Measurements from ENCODE around the gene LY9. TPM values are rescaled to one million over a fixed set of nuclear protein-coding genes. Genes with fewer than 3 reads are reported as not detected.
A peak's percentile ranks its signal among the peaks of the same experiment; 100 is the strongest.

Gene LY9
- total RNA-seq, 5 donors from 2014 or later (not counting 1 experiment from before 2014, with no cell fraction given): 95.4 to 127 (median 101) TPM

GRCh38 chr1:160750608-160751007 lies 45.4 kb upstream of the LY9 start:
- no peaks in the 10 kb centered on the region for H3K27me3 ChIP-seq (replicated peaks in 1 of 2; ENCODE audit: control insufficient read depth in 2 of 2, extremely low read depth in 1 of 2, insufficient read depth in 2 of 2, low read length in 1 of 2)
- Mint-ChIP-seq H3K4me1 (peaks cover 34 to 53% (median 47%) of the 10 kb centered on the region in 3 donors), H3K36me3 (peaks cover 7% of the 10 kb centered on the region), H3K27ac (peak overlapping the region; percentile 44 to 61), H3K4me3 (no peak overlapping the region), H3K9me3 (no peaks in the 10 kb centered on the region), H3K27me3 (peaks cover 0 to 3% of the 10 kb centered on the region in 2 donors)
- DNase-seq (no peak), ATAC-seq (replicated peaks in 1 of 4) (no peak)
- H3K4me3 ChIP-seq (ENCODE audit: control insufficient read depth in 1 of 2, extremely low read depth in 1 of 2, low read length in 1 of 2): no peak overlapping the region
- CTCF ChIA-PET: interaction anchor here in 1 of 2 donors (1.1 to 1.7 kb wide), 2 partner anchors 10 to 18 kb away, joined by 3 to 6 read pairs; no protein-coding TSS in a partner anchor
- H3K27ac ChIP-seq (ENCODE audit: low read length): peak overlapping the region; percentile 82
- 60% methylated on average over 1 of the region's 2 CpGs for WGBS (ENCODE audit: insufficient coverage)
- H3K9me3 ChIP-seq: no peaks in the 10 kb centered on the region
- POLR2A ChIA-PET: interaction anchor here in 1 of 2 donors (0.6 kb wide), 1 partner anchor 68 kb away, joined by 7 read pairs; no protein-coding TSS in a partner anchor
- H3K36me3 ChIP-seq (ENCODE audit: control insufficient read depth in 2 of 2, extremely low read depth in 1 of 2, insufficient read depth in 1 of 2, low read length in 1 of 2): peaks cover 0 to 19% of the 10 kb centered on the region in 2 donors
- H3K4me1 ChIP-seq (ENCODE audit: control insufficient read depth in 1 of 2, extremely low read depth in 1 of 2, insufficient read depth in 2 of 2, low read length in 2 of 2): peaks cover 0 to 43% of the 10 kb centered on the region in 2 experiments

- 68% methylated on average over 2 of the region's 3 CpGs for WGBS (ENCODE audit: insufficient coverage)
- Mint-ChIP-seq H3K27me3 (peaks cover 0 to 3% of the 10 kb centered on the region in 2 donors), H3K27ac (peak overlapping the region in 1 of 2 donors; percentile 36), H3K4me1 (peaks cover 49 to 62% (median 54%) of the 10 kb centered on the region in 3 donors), H3K9me3 (no peaks in the 10 kb centered on the region), H3K36me3 (peaks cover 7% of the 10 kb centered on the region), H3K4me3 (no peak overlapping the region)
- Histone ChIP-seq H3K27ac (ENCODE audit: low read length) (peak overlapping the region; percentile 2), H3K27me3 (replicated peaks in 1 of 2; ENCODE audit: control insufficient read depth in 2 of 2, extremely low read depth in 1 of 2, insufficient read depth in 2 of 2, low read length in 1 of 2) (no peaks in the 10 kb centered on the region), H3K9me3 (no peaks in the 10 kb centered on the region), H3K4me1 (ENCODE audit: control insufficient read depth in 1 of 2, extremely low read depth in 1 of 2, insufficient read depth in 2 of 2, low read length in 2 of 2) (peaks cover 0 to 58% of the 10 kb centered on the region in 2 experiments), H3K4me3 (ENCODE audit: control insufficient read depth in 1 of 2, extremely low read depth in 1 of 2, low read length in 1 of 2) (no peak overlapping the region), H3K36me3 (ENCODE audit: control insufficient read depth in 2 of 2, extremely low read depth in 1 of 2, insufficient read depth in 1 of 2, low read length in 1 of 2) (peaks cover 0 to 19% of the 10 kb centered on the region in 2 donors)
- POLR2A ChIA-PET: no interaction called here
- CTCF ChIA-PET: interaction anchor here (0.5 to 0.9 kb wide), 2 partner anchors 16 to 45 kb away, joined by 3 to 6 read pairs; no protein-coding TSS in a partner anchor
- DNase-seq (no peak), ATAC-seq (replicated peaks in 1 of 4) (no peak)
Observed at GRCh38 chr1:160752406-160752805, 43.6 kb upstream of the LY9 start.

GRCh38 chr1:160752924-160753323 lies 43.0 kb upstream of the LY9 start:
- Histone ChIP-seq H3K9me3 (no peaks in the 10 kb centered on the region), H3K27me3 (replicated peaks in 1 of 2; ENCODE audit: control insufficient read depth in 2 of 2, extremely low read depth in 1 of 2, insufficient read depth in 2 of 2, low read length in 1 of 2) (no peaks in the 10 kb centered on the region), H3K27ac (ENCODE audit: low read length) (no peak overlapping the region), H3K4me3 (ENCODE audit: control insufficient read depth in 1 of 2, extremely low read depth in 1 of 2, low read length in 1 of 2) (no peak overlapping the region), H3K36me3 (ENCODE audit: control insufficient read depth in 2 of 2, extremely low read depth in 1 of 2, insufficient read depth in 1 of 2, low read length in 1 of 2) (peaks cover 0 to 19% of the 10 kb centered on the region in 2 donors), H3K4me1 (ENCODE audit: control insufficient read depth in 1 of 2, extremely low read depth in 1 of 2, insufficient read depth in 2 of 2, low read length in 2 of 2) (peaks cover 0 to 59% of the 10 kb centered on the region in 2 experiments)
- Mint-ChIP-seq H3K36me3 (peaks cover 7% of the 10 kb centered on the region), H3K4me3 (no peak overlapping the region), H3K4me1 (peaks cover 45 to 58% (median 54%) of the 10 kb centered on the region in 3 donors), H3K27ac (peak overlapping the region in 1 of 2 donors; percentile 36), H3K9me3 (no peaks in the 10 kb centered on the region), H3K27me3 (peaks cover 0 to 3% of the 10 kb centered on the region in 2 donors)
- no peak for ATAC-seq (replicated peaks in 1 of 4)
- 60% methylated on average over 3 of the region's 5 CpGs for WGBS (ENCODE audit: insufficient coverage)
- ChIA-PET CTCF (no interaction called here), POLR2A (no interaction called here)
- no peak for DNase-seq

DNA sequence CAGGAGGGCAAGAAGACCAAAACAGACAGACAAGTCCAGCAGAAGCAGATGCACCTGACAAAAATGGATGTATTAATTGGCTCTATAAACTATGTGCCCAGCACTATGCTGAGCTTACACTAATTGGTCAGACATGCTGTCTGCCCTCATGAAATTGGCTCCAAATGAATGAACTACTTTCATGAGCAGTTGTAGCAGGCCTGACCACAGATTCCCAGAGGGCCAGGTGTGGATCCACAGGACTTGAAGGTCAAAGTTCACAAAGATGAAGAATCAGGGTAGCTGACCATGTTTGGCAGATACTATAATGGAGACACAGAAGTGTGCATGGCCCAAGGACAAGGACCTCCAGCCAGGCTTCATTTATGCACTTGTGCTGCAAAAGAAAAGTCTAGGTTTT lies 42.4 kb upstream of the LY9 start:
- peaks cover 6% of the 10 kb centered on the region for H3K36me3 Mint-ChIP-seq
- peak overlapping the region in 1 of 2 donors; percentile 69 for H3K27ac Mint-ChIP-seq
- Histone ChIP-seq H3K4me3 (ENCODE audit: control insufficient read depth in 1 of 2, extremely low read depth in 1 of 2, low read length in 1 of 2) (no peak overlapping the region), H3K27ac (ENCODE audit: low read length) (no peak overlapping the region), H3K4me1 (ENCODE audit: control insufficient read depth in 1 of 2, extremely low read depth in 1 of 2, insufficient read depth in 2 of 2, low read length in 2 of 2) (peaks cover 0 to 55% of the 10 kb centered on the region in 2 experiments), H3K9me3 (no peaks in the 10 kb centered on the region), H3K27me3 (replicated peaks in 1 of 2; ENCODE audit: control insufficient read depth in 2 of 2, extremely low read depth in 1 of 2, insufficient read depth in 2 of 2, low read length in 1 of 2) (no peaks in the 10 kb centered on the region), H3K36me3 (ENCODE audit: control insufficient read depth in 2 of 2, extremely low read depth in 1 of 2, insufficient read depth in 1 of 2, low read length in 1 of 2) (peaks cover 0 to 16% of the 10 kb centered on the region in 2 donors)
- peaks cover 39 to 54% (median 50%) of the 10 kb centered on the region in 3 donors for H3K4me1 Mint-ChIP-seq
- peaks cover 0 to 3% of the 10 kb centered on the region in 2 donors for H3K27me3 Mint-ChIP-seq
- DNase-seq: no peak
- POLR2A ChIA-PET: no interaction called here
- CTCF ChIA-PET: no interaction called here
- H3K9me3 Mint-ChIP-seq: no peaks in the 10 kb centered on the region
- ATAC-seq (replicated peaks in 1 of 4): no peak
- no peak overlapping the region for H3K4me3 Mint-ChIP-seq

GRCh38 chr1:160755461-160755860 lies 40.5 kb upstream of the LY9 start:
- Mint-ChIP-seq H3K27ac (peak overlapping the region; percentile 74 to 83), H3K36me3 (peaks cover 4% of the 10 kb centered on the region), H3K27me3 (peaks cover 0 to 3% of the 10 kb centered on the region in 2 donors), H3K4me3 (peak overlapping the region in 1 of 3 donors; percentile 21), H3K4me1 (peaks cover 28 to 44% (median 38%) of the 10 kb centered on the region in 3 donors), H3K9me3 (no peaks in the 10 kb centered on the region)
- no peak for ATAC-seq (replicated peaks in 1 of 4)
- ChIA-PET CTCF (interaction anchor here in 1 of 2 donors (0.7 to 2.4 kb wide), 5 partner anchors 10 to 104 kb away, joined by 3 to 20 read pairs (median 3); partner anchors contain the start of gene SLAMF7), POLR2A (interaction anchor here in 1 of 2 donors (0.7 kb wide), 1 partner anchor 13 kb away, joined by 3 read pairs; no protein-coding TSS in a partner anchor)
- H3K27ac ChIP-seq (ENCODE audit: low read length): peak overlapping the region; percentile 76
- no peaks in the 10 kb centered on the region for H3K9me3 ChIP-seq
- no peak overlapping the region for H3K4me3 ChIP-seq (ENCODE audit: control insufficient read depth in 1 of 2, extremely low read depth in 1 of 2, low read length in 1 of 2)
- no peak for DNase-seq
- H3K36me3 ChIP-seq (ENCODE audit: control insufficient read depth in 2 of 2, extremely low read depth in 1 of 2, insufficient read depth in 1 of 2, low read length in 1 of 2): peaks cover 0 to 3% of the 10 kb centered on the region in 2 donors
- H3K4me1 ChIP-seq (ENCODE audit: control insufficient read depth in 1 of 2, extremely low read depth in 1 of 2, insufficient read depth in 2 of 2, low read length in 2 of 2): peaks cover 0 to 49% of the 10 kb centered on the region in 2 experiments
- no CpG with 5 or more reads among the region's 2 CpGs for WGBS (ENCODE audit: insufficient coverage)
- H3K27me3 ChIP-seq (replicated peaks in 1 of 2; ENCODE audit: control insufficient read depth in 2 of 2, extremely low read depth in 1 of 2, insufficient read depth in 2 of 2, low read length in 1 of 2): no peaks in the 10 kb centered on the region

DNA sequence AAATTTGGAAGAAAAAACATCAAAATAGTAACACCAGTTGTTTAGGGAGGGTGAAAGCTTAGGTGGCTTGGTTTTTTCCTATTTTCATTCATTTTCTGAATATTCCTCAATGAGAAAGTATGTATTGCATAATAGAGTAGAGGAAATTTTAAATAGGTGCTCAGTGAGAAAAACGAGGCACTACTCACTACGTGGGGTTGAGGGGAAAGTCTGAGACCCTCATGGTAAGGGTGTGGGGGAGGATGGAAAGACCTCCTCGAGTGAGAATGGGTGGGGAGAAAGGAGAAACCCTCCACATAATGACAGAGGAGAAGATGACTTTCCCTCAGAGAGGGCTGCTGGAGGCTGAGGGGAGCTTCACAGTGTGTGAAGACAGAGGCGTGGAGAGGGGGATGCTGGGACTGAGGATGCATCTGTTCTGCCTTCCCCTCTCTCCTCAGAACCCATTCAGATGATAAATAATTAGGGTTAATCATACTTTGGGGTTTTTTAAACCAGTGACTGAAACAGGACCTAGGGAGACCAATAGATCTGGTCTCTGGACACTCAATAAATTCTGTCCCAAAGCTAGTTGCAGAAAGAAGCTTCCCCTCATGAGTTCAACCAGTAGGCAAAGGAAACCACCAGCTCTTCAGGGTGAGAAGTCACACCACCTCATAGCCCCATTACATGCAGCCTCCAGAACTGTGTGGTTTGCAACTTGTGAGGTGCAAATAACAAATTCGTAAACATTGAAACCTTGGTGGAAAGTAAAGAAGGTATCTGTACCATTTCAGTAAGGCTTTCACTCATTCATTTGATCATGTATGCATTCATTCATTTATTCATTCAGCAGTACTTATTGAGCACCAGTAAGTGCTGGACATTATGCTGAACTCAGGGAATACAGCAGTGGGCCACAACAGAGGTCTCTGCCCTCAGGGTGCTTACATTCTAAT lies 39.8 kb upstream of the LY9 start:
- no peaks in the 10 kb centered on the region for H3K36me3 ChIP-seq (ENCODE audit: control insufficient read depth in 2 of 2, extremely low read depth in 1 of 2, insufficient read depth in 1 of 2, low read length in 1 of 2)
- CTCF ChIA-PET: interaction anchor here (0.6 to 2.4 kb wide), 11 partner anchors 9 to 193 kb away, joined by 3 to 20 read pairs (median 3); partner anchors contain the start of gene SLAMF7 (in 1 of the 2)
- H3K27me3 ChIP-seq (replicated peaks in 1 of 2; ENCODE audit: control insufficient read depth in 2 of 2, extremely low read depth in 1 of 2, insufficient read depth in 2 of 2, low read length in 1 of 2): no peaks in the 10 kb centered on the region
- peak in 20 of 35 experiments; percentile 14 to 77 (median 33) for DNase-seq
- Mint-ChIP-seq H3K27ac (peak overlapping the region; percentile 74 to 83), H3K36me3 (peaks cover 4% of the 10 kb centered on the region), H3K27me3 (no peaks in the 10 kb centered on the region), H3K4me1 (peaks cover 21 to 36% (median 31%) of the 10 kb centered on the region in 3 donors), H3K9me3 (no peaks in the 10 kb centered on the region), H3K4me3 (peak overlapping the region in 1 of 3 donors; percentile 21)
- H3K9me3 ChIP-seq: no peaks in the 10 kb centered on the region
- H3K27ac ChIP-seq (ENCODE audit: low read length): peak overlapping the region; percentile 76
- WGBS (ENCODE audit: insufficient coverage): no CpG with 5 or more reads among the region's 5 CpGs
- peak; percentile 50 to 79 (median 64) for ATAC-seq (replicated peaks in 1 of 4)
- peaks cover 0 to 42% of the 10 kb centered on the region in 2 experiments for H3K4me1 ChIP-seq (ENCODE audit: control insufficient read depth in 1 of 2, extremely low read depth in 1 of 2, insufficient read depth in 2 of 2, low read length in 2 of 2)
- POLR2A ChIA-PET: interaction anchor here (0.6 to 0.7 kb wide), 2 partner anchors 13 to 825 kb away, joined by 3 read pairs; no protein-coding TSS in a partner anchor
- no peak overlapping the region for H3K4me3 ChIP-seq (ENCODE audit: control insufficient read depth in 1 of 2, extremely low read depth in 1 of 2, low read length in 1 of 2)

Measured in T-cell (primary cell).